Transverse colon (tissue), 4 donors: ENCODE results near the gene SULT1A1.

ENCODE experiments used
- EP300 ChIP-seq: sonication (generic); formaldehyde crosslinking; IDR thresholded peaks from one replicate; pipeline ENCODE4 v1.6.1; 2017; ENCODE audit warnings: antibody characterized with exemption, low read depth
- POLR2A ChIP-seq: fragments of 450-650 bp; IDR thresholded peaks from one replicate; pipeline ENCODE4 v1.6.1; 2016; ENCODE audit warnings: antibody characterized with exemption, mild to moderate bottlenecking, moderate library complexity
- POLR2AphosphoS5 ChIP-seq, 3 donors: sonication (generic); formaldehyde crosslinking; IDR thresholded peaks; one replicate each; pipeline ENCODE4 v1.6.1; 2016; ENCODE audit warnings: antibody characterized with exemption in 3 of 3
- TF ChIP-seq, protein P1 (sequence below), 5 experiments: fragments of 200-600 bp in 3 of 5; fragments of 450-650 bp in 2 of 5; sonication (generic) in 3 of 5; IDR thresholded peaks; 1 replicate in 2 of 5; 2 replicates in 3 of 5; pipeline ENCODE4 v1.5.1; 2016 to 2017; ENCODE audit warnings: antibody characterized with exemption in 5 of 5, inconsistent platforms in 3 of 5, mild to moderate bottlenecking in 2 of 5, moderate library complexity in 1 of 5

DNA sequence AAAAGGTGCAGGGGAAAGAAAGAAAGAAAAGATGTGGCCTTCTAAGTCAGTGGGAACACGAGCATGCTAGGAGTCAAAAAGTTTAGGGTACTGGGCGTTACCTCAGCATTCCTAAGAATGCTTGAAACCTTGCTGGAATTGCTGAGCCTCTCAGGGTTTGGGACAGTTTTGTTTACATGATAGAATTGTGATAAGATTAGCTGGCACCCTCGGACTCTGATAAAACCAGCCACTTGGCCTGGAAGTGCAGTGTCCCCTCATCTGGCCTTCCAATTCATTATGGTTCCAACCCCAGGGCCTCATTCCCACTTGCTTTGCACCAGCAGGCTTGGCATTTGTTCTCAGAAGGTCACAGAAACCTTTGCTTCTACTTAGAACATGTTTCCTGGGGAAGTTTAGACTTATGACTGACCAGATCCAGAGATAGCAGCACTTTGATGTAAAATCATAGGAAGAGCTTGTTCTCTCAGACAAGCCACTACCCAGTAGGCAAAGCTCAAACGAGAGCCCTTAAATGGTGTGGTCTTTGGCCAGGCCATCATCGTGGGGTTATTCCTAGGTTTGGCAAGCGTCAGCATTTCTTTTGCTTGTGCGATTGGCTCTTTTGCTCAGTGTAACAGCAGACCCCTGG lies 48.2 kb downstream of the SULT1A1 start:
- TF ChIP-seq, protein P1, sequence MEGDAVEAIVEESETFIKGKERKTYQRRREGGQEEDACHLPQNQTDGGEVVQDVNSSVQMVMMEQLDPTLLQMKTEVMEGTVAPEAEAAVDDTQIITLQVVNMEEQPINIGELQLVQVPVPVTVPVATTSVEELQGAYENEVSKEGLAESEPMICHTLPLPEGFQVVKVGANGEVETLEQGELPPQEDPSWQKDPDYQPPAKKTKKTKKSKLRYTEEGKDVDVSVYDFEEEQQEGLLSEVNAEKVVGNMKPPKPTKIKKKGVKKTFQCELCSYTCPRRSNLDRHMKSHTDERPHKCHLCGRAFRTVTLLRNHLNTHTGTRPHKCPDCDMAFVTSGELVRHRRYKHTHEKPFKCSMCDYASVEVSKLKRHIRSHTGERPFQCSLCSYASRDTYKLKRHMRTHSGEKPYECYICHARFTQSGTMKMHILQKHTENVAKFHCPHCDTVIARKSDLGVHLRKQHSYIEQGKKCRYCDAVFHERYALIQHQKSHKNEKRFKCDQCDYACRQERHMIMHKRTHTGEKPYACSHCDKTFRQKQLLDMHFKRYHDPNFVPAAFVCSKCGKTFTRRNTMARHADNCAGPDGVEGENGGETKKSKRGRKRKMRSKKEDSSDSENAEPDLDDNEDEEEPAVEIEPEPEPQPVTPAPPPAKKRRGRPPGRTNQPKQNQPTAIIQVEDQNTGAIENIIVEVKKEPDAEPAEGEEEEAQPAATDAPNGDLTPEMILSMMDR (IDR thresholded peaks at IDR 0.05) = no peak
- TF ChIP-seq EP300 = no peak
- no peak for TF ChIP-seq POLR2AphosphoS5 (IDR thresholded peaks at IDR 0.05)
- TF ChIP-seq POLR2A = no peak
